Progenitor cell of endocrine pancreas (in vitro differentiated cells): ENCODE measurements around the gene STKLD1. TPM values are rescaled to one million over a fixed set of nuclear protein-coding genes. Genes with fewer than 3 reads are reported as not detected.

Source experiments
- DNase-seq: peaks from one replicate; pipeline ENCODE4 v3.0.0; 2021; ENCODE audit warnings: low spot score; ENCODE audit not compliant: unreplicated experiment
- H3K27ac Mint-ChIP-seq: 2 replicates; pipeline ENCODE4 v1.8.0; 2021; ENCODE audit warnings: mild to moderate bottlenecking, moderate library complexity, mixed read lengths
- H3K27me3 Mint-ChIP-seq: 2 replicates; pipeline ENCODE4 v1.8.0; 2021; ENCODE audit warnings: mixed read lengths
- H3K36me3 Mint-ChIP-seq: 2 replicates; pipeline ENCODE4 v1.8.0; 2022; ENCODE audit warnings: mixed read lengths; ENCODE audit not compliant: insufficient read depth
- H3K4me1 Mint-ChIP-seq: 2 replicates; pipeline ENCODE4 v1.8.0; 2021; ENCODE audit warnings: low read depth, mixed read lengths
- H3K4me3 Mint-ChIP-seq: 2 replicates; pipeline ENCODE4 v1.8.0; 2021; ENCODE audit warnings: low read depth, mild to moderate bottlenecking, moderate library complexity, mixed read lengths
- H3K9me3 Mint-ChIP-seq: 2 replicates; pipeline ENCODE4 v1.8.0; 2021; ENCODE audit warnings: low read depth, mixed read lengths
- total RNA-seq: library from RNA; stranded (reverse); gene quantifications from 2 replicates; pipeline ENCODE4 v1.2.1, GENCODE V29; 2021
- TF ChIP-seq, protein P1 (sequence below): fragments of 200-600 bp; sonication (generic); IDR thresholded peaks from one replicate; pipeline ENCODE4 v1.5.0; 2021; ENCODE audit warnings: antibody characterized with exemption, mild to moderate bottlenecking; ENCODE audit not compliant: unreplicated experiment

STKLD1 gene
- total RNA-seq, 1 donor from 2014 or later: 4.0 TPM

DNA sequence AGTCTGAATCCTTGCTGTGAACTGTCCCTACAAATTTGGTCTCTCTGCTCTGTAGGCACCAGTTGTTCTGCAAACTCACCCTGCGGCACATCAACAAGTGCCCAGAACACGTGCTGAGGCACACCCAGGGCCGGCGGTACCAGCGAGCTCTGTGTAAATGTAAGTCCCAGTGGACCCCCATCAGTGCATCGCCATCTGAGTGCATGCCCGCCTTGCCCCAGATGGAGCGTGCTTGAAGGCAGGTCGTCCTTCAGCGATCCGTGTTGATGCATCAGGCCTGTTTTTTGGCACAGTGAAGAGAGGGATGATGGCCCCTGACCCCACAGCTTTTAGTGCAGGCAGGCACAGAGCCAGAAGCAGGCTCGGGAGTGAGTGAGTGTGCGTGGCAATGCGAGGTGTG, 18.5 kb upstream of the STKLD1 start:
- Mint-ChIP-seq H3K4me3 (peak overlapping the region; percentile 74), H3K4me1 (peaks cover 8% of the 10 kb centered on the region), H3K9me3 (no peaks in the 10 kb centered on the region), H3K36me3 (peaks cover 11% of the 10 kb centered on the region), H3K27me3 (no peaks in the 10 kb centered on the region), H3K27ac (no peak overlapping the region)
- TF ChIP-seq, protein P1, sequence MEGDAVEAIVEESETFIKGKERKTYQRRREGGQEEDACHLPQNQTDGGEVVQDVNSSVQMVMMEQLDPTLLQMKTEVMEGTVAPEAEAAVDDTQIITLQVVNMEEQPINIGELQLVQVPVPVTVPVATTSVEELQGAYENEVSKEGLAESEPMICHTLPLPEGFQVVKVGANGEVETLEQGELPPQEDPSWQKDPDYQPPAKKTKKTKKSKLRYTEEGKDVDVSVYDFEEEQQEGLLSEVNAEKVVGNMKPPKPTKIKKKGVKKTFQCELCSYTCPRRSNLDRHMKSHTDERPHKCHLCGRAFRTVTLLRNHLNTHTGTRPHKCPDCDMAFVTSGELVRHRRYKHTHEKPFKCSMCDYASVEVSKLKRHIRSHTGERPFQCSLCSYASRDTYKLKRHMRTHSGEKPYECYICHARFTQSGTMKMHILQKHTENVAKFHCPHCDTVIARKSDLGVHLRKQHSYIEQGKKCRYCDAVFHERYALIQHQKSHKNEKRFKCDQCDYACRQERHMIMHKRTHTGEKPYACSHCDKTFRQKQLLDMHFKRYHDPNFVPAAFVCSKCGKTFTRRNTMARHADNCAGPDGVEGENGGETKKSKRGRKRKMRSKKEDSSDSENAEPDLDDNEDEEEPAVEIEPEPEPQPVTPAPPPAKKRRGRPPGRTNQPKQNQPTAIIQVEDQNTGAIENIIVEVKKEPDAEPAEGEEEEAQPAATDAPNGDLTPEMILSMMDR: no peak
- DNase-seq: no peak

DNA sequence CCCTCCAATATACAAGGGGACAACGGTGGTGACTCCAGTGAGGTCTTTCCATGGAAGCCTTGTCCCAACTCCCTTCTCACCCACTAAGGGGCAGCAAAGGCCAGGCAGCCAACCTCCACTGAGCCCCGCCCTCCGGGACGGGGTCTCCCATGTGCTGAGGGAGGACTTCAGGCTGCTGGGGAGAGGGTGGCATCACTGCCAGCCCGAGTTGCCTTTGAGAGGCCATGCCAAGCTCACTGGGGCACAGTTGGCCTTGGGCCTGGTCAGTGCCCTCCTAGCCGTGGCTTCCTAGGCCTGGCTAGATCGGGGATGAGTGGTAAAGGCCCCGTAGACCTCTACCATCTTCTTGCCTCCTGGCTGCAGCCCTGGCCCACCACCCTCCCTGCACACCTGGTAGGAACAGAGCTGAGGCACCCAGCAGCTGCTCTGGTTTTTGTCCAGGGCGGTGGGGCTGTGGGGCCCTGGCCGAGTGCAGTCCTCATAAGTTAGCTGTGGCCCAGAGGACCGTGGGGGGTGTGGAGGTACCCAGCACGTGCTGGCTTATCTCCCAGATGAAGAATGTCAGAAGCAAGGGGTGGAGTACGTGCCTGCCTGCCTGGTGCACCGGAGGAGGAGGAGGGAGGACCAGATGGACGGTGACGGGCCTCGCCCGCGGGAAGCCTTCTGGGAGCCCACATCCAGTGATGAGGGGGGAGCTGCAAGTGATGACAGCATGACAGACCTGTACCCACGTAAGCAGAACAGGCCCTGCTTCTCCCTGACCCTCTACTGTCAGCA, 16.6 kb upstream of the STKLD1 start:
- H3K4me1 Mint-ChIP-seq: peaks cover 9% of the 10 kb centered on the region
- H3K9me3 Mint-ChIP-seq: no peaks in the 10 kb centered on the region
- peak overlapping the region; percentile 21 for H3K4me3 Mint-ChIP-seq
- no peak overlapping the region for H3K27ac Mint-ChIP-seq
- H3K27me3 Mint-ChIP-seq: no peaks in the 10 kb centered on the region
- peaks cover 17% of the 10 kb centered on the region for H3K36me3 Mint-ChIP-seq
- DNase-seq: no peak
- TF ChIP-seq, protein P1: peak; percentile 44

DNA sequence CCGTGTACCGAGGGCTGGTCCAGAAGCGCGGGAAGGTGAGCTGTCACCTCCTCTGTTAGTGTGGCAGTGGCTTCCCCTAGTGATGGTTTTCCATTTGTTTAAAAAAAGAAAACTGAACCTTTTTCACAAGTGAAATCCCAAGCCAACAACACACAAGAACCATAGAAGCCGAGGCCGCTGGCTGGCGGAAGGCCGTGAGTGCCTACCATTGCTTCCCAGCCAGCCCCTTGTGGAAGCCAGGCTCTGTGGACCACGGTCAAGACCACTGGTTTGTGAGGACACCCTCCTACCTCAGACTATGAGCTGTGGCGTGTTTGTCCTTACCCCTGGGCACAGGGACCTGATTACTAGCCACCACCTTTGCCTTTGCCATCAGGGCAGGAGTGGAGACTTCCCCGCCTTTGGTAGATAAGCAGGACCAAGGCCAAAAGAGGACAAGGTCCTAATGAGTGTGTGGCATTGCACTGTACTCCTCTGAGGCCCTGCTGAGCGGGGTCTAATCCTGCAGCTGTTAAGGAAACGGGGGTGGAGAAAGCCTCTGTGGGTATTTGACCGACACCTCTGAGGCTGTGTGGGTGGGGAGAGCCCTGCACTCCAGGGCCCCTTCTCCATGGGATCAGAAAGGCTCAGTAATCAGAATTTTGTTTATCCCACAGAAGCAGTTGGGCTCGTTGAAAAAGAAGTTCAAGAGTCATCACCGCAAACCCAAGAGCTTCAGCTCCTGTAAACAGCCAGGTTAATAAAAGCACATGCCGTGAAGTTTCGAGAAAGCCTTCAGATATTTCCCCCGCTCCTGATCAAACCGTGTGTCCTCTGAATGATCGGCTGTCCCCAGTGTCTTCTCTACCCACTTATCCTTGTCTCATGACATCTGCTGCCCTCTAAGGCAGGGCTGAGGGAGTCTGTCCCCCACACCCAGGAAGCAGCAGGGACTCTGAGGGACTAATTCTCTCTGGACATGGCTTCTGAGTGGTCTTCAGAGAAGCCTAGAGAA, 15.5 kb upstream of the STKLD1 start:
- Mint-ChIP-seq H3K4me3 (no peak overlapping the region), H3K36me3 (peaks cover 20% of the 10 kb centered on the region), H3K27ac (no peak overlapping the region), H3K4me1 (peaks cover 10% of the 10 kb centered on the region), H3K27me3 (no peaks in the 10 kb centered on the region), H3K9me3 (no peaks in the 10 kb centered on the region)
- TF ChIP-seq, protein P1: no peak
- no peak for DNase-seq

DNA sequence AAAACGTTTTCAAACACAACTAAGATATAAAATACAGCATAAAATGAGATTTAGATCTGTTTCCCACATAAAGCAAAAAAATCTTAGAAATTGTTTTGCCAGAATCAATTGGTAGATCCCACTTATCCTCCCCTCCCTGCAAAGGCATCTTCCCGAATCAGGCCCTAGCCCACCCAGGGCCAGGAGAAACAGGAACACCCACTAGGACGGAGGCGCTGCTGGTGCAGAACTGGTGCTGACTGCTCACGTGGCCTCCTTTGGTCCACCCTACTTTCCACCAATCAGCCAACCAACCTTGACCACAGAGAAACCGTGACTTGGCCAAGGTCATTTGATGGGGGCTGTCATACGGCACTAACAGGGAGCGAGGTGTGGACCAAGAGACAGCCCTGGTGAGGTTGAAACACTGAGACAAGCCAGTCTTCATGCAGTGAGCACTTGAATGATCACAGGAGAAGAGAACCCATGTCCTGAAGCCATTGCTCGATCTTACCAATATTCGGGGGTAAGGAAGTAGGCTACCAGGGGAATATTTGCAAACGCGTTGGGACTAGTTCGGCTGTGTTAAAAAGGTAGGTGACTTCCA, 14.6 kb upstream of the STKLD1 start:
- Mint-ChIP-seq H3K27me3 (no peaks in the 10 kb centered on the region), H3K36me3 (peaks cover 26% of the 10 kb centered on the region), H3K4me3 (no peak overlapping the region), H3K4me1 (peaks cover 10% of the 10 kb centered on the region), H3K27ac (no peak overlapping the region), H3K9me3 (no peaks in the 10 kb centered on the region)
- TF ChIP-seq, protein P1: no peak
- no peak for DNase-seq

DNA sequence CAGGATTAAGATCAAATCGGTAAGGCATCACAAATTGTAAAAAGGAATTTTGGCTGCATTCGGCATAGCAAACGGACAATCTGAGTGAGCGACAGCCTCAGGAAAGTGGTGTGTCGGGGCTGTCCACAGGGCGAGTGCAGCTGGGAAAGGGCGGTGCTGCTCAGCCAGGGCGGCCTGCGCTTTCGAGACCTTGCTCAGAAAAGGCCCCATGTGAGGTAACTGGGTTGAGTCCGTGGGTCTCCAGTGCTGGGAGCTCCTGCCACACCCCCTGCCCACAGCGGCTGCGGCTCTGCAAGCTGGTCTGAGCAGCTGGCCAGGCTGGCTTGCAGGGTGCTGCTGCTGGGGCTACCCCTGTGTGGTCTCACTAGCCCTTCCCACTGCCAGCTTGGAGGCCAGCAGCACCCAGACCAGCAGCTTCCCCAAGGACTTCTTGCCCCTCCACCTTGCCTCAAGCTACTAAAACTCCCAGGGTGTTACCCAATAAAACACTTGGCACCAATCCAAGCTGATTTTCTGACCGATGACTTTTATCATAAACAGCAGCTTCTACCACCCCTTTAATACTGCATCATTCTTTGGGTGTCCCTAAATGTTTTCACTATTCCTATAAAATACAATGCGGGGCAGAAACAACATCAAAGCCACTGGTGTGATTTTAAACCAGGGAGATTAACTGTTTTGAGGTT, 13.7 kb upstream of the STKLD1 start:
- Mint-ChIP-seq H3K27ac (no peak overlapping the region), H3K4me3 (no peak overlapping the region), H3K36me3 (peaks cover 26% of the 10 kb centered on the region), H3K4me1 (peaks cover 7% of the 10 kb centered on the region), H3K9me3 (no peaks in the 10 kb centered on the region), H3K27me3 (no peaks in the 10 kb centered on the region)
- no peak for DNase-seq
- TF ChIP-seq, protein P1: no peak
